Mammary epithelial cell (primary cell): Measurements from ENCODE around the gene NRG3.

Source experiments
- CTCF ChIP-seq, 2 donors: IDR thresholded peaks in 1 of 2; conservative IDR thresholded peaks in 1 of 2; 2 replicates each; pipeline ENCODE4 v1.5.1; 2011 to 2012; ENCODE audit warnings: inconsistent platforms in 2 of 2, low read length in 2 of 2, mild to moderate bottlenecking in 2 of 2, control low read depth in 1 of 2, low read depth in 1 of 2; ENCODE audit not compliant: insufficient read depth in 1 of 2; ENCODE audit errors: extremely low read depth in 1 of 2
- EZH2 ChIP-seq: IDR thresholded peaks from 2 replicates; pipeline ENCODE4 v1.6.1; 2012; ENCODE audit warnings: low read length, inconsistent platforms, borderline replicate concordance

- no peak for TF ChIP-seq CTCF (conservative IDR thresholded peaks at IDR 0.05 in 1 of 2, IDR thresholded peaks at IDR 0.05 in 1 of 2; ENCODE audit: extremely low read depth in 1 of 2, insufficient read depth in 1 of 2, low read depth in 1 of 2, low read length in 2 of 2)
- TF ChIP-seq EZH2 = no peak
Measured at GRCh38 chr10:82922755-82923154, 1047.8 kb downstream of the NRG3 start.
